Measurements from ENCODE around the gene SNX9. TPM values are rescaled to one million over a fixed set of nuclear protein-coding genes. Genes with fewer than 3 reads are reported as not detected.

SNX9 gene
- total and polyA plus RNA-seq, 2 of the 8 experiments (the other 6 are each of a cell fraction or from before 2014, with no cell fraction given): 11.8 to 23.2 TPM

DNA sequence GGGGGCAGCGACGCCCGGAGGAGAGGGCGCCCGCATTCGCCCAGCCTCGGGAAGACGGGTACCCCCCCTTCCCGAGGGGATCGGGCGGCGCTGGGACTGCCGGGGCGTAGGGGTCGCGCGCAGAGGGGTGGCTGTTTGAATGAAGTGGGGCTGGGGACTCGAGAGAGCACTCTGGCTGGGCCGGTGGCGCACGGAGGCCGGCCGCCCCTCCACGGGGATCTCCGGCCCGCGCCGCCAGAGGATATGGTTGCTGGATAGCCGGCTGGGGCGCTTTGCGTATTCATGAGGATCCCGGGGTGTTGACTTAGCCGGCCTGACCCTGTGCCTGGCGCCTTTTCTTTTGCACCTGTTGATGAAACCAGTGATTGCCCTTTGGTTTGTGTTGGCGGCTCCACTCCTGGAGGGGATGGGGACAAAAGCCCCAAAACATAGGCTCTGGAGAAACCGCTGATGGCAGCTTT lies 159.1 kb downstream of the SNX9 start (continued):
- TF ChIP-seq, protein P1, sequence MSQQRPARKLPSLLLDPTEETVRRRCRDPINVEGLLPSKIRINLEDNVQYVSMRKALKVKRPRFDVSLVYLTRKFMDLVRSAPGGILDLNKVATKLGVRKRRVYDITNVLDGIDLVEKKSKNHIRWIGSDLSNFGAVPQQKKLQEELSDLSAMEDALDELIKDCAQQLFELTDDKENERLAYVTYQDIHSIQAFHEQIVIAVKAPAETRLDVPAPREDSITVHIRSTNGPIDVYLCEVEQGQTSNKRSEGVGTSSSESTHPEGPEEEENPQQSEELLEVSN (IDR thresholded peaks at IDR 0.05): peak; percentile 56; the same call in 1 of the 2 replicates
- TF ChIP-seq TAF1 (IDR thresholded peaks at IDR 0.05; ENCODE audit: low read depth, low read length) (peak; percentile 30; the same call in 1 of the 2 replicates), KDM4A (IDR thresholded peaks at IDR 0.05; ENCODE audit: low read depth, low read length, severe bottlenecking) (peak; percentile 5), EZH2 (IDR thresholded peaks at IDR 0.05; ENCODE audit: low read depth, low read length, severe bottlenecking) (no peak), RBBP5 (IDR thresholded peaks at IDR 0.05; ENCODE audit: borderline replicate concordance, low read depth, low read length) (peak; percentile 34)

Data from H1 (cell line).